NCI-H187 (cell line): ENCODE measurements around the gene CRYBG2.

Experiments
- DNase-seq, 2 experiments: peaks; one replicate each; lab custom pipeline; 2025; lab: John Stamatoyannopoulos, UW

The CRYBG2 gene

GRCh38 chr1:26291939-26292338 lies 62.0 kb downstream of the CRYBG2 start:
- DNase-seq: no peak

- DNase-seq: no peak
Observed at GRCh38 chr1:26291433-26291832, 62.5 kb downstream of the CRYBG2 start.

DNA sequence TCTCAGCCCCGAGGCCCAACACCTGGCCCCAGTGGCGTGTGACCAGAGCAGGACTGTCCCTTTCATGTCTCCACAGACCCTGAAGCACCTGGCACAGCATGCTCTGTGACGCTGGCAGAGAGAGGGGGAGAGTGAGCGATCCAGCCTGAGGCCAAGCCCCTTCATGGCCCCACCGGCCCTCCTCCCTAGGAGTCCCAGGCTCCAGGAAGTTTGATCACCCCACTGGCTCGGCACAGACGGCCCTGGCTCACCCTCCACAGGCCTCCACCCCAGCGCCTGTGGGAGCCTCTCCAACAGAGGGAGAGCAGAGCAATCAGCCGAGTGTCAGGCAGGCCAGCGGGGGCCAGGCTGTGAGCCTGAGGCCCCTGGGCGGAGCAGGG lies 63.1 kb downstream of the CRYBG2 start:
- no peak for DNase-seq

- no peak for DNase-seq
Observed at GRCh38 chr1:26290122-26290881, 63.6 kb downstream of the CRYBG2 start.

- no peak for DNase-seq
Observed at GRCh38 chr1:26289158-26290059, 64.5 kb downstream of the CRYBG2 start.

- no peak for DNase-seq
Observed at GRCh38 chr1:26288311-26288941, 65.5 kb downstream of the CRYBG2 start.

DNA sequence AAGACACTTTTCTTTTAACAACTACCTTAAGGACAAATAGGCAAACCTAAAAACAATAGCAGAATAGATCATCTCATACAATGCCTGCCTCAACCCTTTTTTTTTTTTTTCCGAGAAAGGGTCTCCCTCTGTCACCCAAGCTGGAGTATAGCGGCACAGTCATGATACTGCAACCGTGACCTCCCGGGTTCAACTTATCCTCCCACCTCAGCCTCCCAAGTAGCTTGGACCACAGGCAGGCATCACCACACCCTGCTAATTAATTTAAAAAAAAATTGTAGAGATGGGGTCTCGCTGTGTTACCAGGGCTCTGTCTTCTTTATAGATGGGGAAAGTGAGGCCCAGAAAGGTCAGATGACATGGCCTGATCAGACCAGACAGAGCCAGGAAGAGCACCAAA lies 66.1 kb downstream of the CRYBG2 start:
- no peak for DNase-seq

GRCh38 chr1:26287033-26287711 lies 66.8 kb downstream of the CRYBG2 start:
- DNase-seq: no peak

DNA sequence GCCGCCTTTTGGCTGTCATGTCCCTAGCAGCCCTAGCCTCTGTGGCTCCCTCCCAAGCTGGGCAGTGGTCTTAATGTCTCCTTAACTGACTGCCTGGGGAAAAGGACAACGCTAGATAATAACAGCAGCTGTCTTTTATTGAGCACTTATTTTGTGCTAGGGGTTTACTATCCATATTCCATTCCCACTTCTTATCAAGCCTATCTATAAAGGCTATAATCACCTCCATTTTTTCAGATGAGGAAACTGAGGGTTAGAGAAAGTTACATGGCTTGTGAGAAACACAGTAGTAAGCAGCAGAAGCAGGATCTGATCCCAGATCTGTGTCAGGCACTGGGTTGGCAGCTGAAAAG lies 67.9 kb downstream of the CRYBG2 start:
- no peak for DNase-seq

GRCh38 chr1:26285366-26286063 lies 68.4 kb downstream of the CRYBG2 start:
- no peak for DNase-seq

DNA sequence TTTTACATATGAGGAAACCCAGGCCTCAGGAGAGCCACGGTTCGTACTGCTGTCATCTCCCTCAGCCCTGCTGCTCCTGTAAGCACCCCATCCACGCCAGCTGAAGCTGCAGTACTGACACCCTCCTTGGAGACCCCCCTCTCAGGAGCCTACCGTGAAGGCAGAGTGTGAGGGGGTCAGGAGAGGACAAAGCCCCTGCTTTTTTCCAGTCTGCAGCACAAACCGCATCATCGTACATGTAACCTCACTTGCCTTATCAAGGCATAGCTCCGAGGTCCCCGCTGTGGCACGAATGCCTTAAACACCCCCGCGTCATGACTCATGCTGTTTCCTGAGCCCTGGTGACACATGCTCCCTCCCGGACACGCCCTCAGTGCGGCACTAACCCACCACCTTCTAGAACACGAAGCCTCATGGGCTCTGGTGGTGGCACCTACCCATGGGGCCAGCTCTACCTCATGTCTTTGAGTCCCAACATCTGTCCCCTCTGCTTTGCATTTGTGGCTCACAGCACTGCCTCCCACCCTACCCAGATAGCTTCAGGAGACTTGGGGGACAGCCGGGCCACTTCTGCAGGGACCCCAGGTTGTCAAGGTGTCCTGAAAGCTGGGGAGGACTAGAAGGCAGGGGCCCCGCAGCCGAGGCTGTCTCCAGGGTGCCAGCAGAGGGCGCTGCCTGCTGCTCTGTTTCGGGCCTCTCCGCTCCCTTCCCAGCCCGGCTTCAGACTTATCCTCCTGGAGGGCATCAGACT lies 69.2 kb downstream of the CRYBG2 start:
- no peak for DNase-seq

DNA sequence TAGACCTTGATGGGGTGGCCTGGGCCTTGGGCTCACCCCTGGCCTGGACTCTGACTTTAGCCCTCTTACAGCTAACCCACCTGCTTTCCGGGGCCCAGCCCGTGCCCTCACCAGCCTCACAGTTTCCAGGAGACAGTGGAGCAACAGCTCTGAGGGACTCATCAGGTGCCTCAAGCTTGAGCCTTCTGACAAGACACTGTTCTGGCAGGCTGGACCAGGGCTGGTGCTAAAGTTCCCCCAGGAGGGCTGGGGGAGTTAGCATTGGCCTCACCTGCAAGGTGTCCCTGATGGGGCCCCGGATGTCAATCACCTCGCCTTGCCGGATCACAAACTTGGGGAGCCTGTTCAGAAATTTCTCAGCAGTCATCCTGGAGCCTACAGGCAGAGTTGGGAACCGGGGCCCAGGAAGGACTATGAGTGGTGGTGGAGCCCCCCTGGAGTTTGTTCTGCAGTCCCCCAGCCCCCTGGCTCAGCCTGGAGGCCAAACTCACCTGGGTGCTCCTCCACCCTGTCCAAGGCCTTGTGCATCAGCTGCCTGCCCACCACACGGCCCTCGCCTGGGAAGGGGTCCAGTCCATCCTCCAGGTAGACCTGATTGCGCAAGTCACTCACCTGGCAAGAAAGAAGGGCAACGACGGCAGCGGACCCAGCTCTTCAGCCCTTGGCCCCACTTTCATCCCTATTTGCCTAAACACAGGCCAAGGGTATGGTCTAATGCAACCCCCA lies 69.9 kb downstream of the CRYBG2 start:
- no peak for DNase-seq

DNA sequence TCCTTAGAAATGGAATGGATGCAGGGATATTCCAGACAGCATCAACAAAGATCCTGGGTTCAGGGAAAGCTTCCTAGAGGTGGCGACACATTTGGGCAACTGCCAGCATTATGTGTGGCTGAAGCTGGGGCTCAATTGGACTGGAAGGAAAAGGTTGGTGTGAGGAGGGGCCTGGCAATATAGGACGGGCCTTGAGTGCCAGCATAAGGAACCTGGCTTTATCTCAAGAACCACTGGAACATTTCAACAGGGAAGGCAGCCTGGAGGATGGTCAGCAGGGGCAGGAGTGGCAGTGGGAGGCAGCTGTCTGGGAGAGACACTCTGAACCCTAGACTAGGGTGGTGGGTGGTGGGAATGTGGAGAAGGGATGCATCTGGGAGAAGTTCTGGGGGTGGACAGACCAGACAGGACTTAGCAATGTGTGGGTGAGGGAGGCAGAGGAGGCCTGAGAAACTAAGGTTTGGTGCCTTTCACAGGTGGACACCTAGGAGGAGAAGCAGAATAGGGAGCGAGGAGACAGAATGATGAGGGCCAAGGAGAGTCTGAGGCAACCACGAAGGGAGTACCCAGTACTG lies 70.6 kb downstream of the CRYBG2 start:
- no peak for DNase-seq

DNA sequence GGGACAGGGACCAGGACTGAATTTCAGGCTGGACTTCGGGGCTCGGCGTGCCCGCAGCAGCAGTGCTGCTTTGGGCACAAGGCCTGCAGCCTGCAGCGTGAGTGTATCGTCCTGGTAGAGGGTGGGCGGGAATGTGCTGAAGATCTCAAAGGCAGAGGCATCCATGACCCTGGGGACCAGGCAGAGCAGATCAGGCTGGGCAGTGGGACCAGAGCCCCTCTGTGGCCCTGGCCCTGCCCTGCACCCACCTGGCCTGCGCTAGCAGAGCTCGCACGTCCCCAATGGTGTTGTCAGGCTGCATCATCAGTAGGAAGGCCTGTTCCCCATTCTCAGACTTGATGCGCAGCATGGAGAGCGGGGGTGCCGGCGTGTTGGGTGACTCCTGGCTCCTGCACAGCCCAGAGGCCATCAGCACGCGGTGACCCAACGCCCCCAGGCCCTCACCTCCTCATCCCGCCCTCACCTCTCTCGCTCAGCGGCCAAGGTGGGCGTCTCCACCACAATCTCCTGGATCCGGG lies 71.5 kb downstream of the CRYBG2 start:
- no peak for DNase-seq

- no peak for DNase-seq
Observed at GRCh38 chr1:26281971-26282370, 72.0 kb downstream of the CRYBG2 start.

DNA sequence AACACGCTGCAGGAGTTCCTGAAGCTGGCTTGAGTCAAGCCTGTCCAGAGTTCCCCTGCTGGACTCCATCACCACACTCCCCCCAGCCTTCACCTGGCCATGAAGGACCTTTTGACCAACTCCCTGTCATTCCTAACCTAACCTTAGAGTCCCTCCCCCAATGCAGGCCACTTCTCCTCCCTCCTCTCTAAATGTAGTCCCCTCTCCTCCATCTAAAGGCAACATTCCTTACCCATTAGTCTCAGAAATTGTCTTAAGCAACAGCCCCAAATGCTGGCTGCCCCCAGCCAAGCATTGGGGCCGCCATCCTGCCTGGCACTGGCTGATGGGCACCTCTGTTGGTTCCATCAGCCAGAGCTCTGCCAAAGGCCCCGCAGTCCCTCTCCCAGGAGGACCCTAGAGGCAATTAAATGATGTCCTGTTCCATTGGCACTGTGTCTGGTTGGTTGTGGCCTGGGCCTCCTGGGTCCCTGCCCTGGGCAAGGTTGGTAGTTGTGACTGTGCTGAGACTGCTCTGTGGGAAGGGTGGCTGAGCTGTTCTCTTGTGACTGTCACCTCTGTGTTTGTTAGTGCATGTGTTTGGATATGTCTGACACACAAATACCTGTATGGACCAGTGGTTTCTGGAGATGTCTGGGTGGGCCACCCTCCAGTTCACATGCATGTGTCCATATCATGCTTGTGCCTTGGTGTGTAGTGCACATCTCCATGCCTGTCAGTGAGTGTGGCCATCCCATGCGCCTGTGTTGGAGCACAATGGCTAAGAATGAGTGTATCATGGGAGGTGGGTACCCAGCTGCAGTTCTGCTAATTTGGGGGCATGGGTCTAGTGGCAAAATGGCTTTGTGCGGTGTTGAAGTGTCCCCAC lies 72.6 kb downstream of the CRYBG2 start:
- no peak for DNase-seq

DNA sequence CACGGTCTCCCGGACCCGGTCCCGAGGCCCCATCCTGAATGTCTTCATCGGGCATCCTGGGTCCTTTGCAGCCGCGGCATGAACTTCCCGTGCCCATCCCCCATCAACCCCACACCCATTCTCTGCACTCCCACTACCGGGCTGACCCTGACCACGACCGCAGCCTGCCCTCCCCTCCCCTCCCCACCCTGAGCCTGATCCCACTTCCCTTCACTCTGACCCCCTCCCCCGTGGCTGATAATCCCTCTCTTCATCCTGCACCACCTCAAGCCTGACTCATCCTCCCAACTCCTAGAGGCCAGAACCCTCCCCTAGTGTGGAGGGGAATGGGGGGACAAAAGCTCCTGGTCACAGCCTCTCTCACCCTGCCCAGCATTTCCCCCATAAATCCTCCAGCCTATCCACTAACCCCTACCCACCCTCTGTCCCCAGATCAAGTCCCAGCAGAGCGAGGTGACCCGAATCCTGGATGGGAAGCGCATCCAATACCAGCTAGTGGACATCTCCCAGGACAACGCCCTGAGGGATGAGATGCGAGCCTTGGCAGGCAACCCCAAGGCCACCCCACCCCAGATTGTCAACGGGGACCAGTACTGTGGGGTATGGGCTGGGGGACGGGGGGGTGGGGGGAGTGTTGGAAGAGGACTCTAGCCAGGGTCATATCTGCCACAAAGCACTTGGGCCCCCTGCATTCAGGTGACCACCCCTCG lies 73.4 kb downstream of the CRYBG2 start:
- no peak for DNase-seq
